WTC11 (cell line): ENCODE data around the gene HYDIN.

ENCODE experiments used
- CREM ChIP-seq: sonication (generic); formaldehyde crosslinking; IDR thresholded peaks from 2 replicates; pipeline ENCODE4 v1.8.1; 2022; ENCODE audit warnings: mild to moderate bottlenecking, missing genetic modification reagents, moderate library complexity
- GRHL2 ChIP-seq: fragments of 250-450 bp; sonication (Bioruptor Pico); IDR thresholded peaks from 2 replicates; pipeline ENCODE4 v1.8.0; 2022; ENCODE audit warnings: mild to moderate bottlenecking, moderate library complexity; ENCODE audit not compliant: insufficient replicate concordance, severe bottlenecking
- TF ChIP-seq, protein P1 (sequence below): fragments of 200-600 bp; IDR thresholded peaks from 2 replicates; pipeline ENCODE4 v1.8.0; 2022; ENCODE audit warnings: antibody characterized with exemption
- TF ChIP-seq, protein P2 (sequence below): sonication (generic); formaldehyde crosslinking; IDR thresholded peaks from 2 replicates; pipeline ENCODE4 v1.8.1; 2022; ENCODE audit warnings: mild to moderate bottlenecking, moderate library complexity, missing genetic modification reagents
- TF ChIP-seq, protein P3 (sequence below): sonication (generic); formaldehyde crosslinking; IDR thresholded peaks from 2 replicates; pipeline ENCODE4 v1.8.0; 2023; ENCODE audit warnings: missing genetic modification reagents, mild to moderate bottlenecking, borderline replicate concordance

DNA sequence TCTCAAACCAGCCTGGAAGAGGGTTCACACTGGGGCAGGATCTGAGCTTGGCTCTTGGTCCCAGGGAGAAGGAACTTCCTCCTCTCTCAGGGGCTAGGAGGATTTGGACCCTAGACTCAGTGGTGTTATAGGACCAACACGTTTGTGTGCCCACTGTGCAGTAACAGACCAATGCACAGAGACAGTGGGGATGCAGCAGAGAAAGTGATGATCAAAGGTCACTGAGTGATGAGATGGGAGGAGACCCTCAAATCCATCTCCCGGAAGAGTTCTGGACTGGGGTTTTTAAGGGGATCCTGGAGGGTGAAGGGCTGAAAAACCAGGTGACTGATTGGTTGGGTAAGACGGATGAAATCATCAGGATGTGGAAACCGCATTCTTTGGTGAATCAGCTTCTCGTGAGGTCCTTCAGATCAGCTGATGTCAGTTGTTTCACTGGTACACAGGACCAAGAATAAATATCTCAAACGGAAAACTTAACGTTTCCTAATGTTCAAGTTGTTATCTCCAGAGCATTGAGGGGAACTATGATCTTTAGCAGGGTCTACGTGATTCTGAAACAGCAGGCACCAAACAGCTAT, 426.3 kb downstream of the HYDIN start:
- TF ChIP-seq, protein P1, sequence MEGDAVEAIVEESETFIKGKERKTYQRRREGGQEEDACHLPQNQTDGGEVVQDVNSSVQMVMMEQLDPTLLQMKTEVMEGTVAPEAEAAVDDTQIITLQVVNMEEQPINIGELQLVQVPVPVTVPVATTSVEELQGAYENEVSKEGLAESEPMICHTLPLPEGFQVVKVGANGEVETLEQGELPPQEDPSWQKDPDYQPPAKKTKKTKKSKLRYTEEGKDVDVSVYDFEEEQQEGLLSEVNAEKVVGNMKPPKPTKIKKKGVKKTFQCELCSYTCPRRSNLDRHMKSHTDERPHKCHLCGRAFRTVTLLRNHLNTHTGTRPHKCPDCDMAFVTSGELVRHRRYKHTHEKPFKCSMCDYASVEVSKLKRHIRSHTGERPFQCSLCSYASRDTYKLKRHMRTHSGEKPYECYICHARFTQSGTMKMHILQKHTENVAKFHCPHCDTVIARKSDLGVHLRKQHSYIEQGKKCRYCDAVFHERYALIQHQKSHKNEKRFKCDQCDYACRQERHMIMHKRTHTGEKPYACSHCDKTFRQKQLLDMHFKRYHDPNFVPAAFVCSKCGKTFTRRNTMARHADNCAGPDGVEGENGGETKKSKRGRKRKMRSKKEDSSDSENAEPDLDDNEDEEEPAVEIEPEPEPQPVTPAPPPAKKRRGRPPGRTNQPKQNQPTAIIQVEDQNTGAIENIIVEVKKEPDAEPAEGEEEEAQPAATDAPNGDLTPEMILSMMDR = no peak
- TF ChIP-seq GRHL2 (CRISPR knock-in tag) = no peak
- TF ChIP-seq, protein P2, sequence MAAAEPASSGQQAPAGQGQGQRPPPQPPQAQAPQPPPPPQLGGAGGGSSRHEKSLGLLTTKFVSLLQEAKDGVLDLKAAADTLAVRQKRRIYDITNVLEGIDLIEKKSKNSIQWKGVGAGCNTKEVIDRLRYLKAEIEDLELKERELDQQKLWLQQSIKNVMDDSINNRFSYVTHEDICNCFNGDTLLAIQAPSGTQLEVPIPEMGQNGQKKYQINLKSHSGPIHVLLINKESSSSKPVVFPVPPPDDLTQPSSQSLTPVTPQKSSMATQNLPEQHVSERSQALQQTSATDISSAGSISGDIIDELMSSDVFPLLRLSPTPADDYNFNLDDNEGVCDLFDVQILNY (CRISPR knock-in tag) = no peak
- no peak for TF ChIP-seq CREM
- TF ChIP-seq, protein P3, sequence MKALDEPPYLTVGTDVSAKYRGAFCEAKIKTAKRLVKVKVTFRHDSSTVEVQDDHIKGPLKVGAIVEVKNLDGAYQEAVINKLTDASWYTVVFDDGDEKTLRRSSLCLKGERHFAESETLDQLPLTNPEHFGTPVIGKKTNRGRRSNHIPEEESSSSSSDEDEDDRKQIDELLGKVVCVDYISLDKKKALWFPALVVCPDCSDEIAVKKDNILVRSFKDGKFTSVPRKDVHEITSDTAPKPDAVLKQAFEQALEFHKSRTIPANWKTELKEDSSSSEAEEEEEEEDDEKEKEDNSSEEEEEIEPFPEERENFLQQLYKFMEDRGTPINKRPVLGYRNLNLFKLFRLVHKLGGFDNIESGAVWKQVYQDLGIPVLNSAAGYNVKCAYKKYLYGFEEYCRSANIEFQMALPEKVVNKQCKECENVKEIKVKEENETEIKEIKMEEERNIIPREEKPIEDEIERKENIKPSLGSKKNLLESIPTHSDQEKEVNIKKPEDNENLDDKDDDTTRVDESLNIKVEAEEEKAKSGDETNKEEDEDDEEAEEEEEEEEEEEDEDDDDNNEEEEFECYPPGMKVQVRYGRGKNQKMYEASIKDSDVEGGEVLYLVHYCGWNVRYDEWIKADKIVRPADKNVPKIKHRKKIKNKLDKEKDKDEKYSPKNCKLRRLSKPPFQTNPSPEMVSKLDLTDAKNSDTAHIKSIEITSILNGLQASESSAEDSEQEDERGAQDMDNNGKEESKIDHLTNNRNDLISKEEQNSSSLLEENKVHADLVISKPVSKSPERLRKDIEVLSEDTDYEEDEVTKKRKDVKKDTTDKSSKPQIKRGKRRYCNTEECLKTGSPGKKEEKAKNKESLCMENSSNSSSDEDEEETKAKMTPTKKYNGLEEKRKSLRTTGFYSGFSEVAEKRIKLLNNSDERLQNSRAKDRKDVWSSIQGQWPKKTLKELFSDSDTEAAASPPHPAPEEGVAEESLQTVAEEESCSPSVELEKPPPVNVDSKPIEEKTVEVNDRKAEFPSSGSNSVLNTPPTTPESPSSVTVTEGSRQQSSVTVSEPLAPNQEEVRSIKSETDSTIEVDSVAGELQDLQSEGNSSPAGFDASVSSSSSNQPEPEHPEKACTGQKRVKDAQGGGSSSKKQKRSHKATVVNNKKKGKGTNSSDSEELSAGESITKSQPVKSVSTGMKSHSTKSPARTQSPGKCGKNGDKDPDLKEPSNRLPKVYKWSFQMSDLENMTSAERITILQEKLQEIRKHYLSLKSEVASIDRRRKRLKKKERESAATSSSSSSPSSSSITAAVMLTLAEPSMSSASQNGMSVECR (CRISPR knock-in tag) = no peak
